BLaER1 treated with 17β-estradiol and CSF1 and Interleukin-3, amounts not matched to agents 10 nM and 100 nM (cell line): ENCODE results near the gene MOCS3.

ENCODE experiments used
- H3K27ac ChIP-seq, 11 experiments: shearing (Covaris generic); formaldehyde crosslinking; 2 replicates each; pipeline ENCODE4 v1.8.1; 2022
- H3K27me3 ChIP-seq, 11 experiments: shearing (Covaris generic); formaldehyde crosslinking; 2 replicates each; pipeline ENCODE4 v1.8.1; 2022
- H3K36me3 ChIP-seq, 11 experiments: shearing (Covaris generic); formaldehyde crosslinking; 2 replicates each; pipeline ENCODE4 v1.8.1; 2022
- H3K4me1 ChIP-seq, 10 experiments: shearing (Covaris generic); formaldehyde crosslinking; 2 replicates each; pipeline ENCODE4 v1.8.1; 2022
- H3K4me2 ChIP-seq, 11 experiments: shearing (Covaris generic); formaldehyde crosslinking; 2 replicates each; pipeline ENCODE4 v1.8.1; 2022
- H3K4me3 ChIP-seq, 10 experiments: shearing (Covaris generic); formaldehyde crosslinking; 2 replicates each; pipeline ENCODE4 v1.8.1; 2022
- H3K9ac ChIP-seq, 11 experiments: shearing (Covaris generic); formaldehyde crosslinking; 2 replicates each; pipeline ENCODE4 v1.8.1; 2022
- H3K9me3 ChIP-seq, 11 experiments: shearing (Covaris generic); formaldehyde crosslinking; replicated peaks in 1 of 11; 2 replicates each; pipeline ENCODE4 v1.8.1; 2022
- H4K20me1 ChIP-seq, 11 experiments: shearing (Covaris generic); formaldehyde crosslinking; 2 replicates each; pipeline ENCODE4 v1.8.1; 2022
- Cebpa-rat ChIP-seq, 11 experiments: shearing (Covaris generic); IDR thresholded peaks; 2 replicates each; pipeline ENCODE4 v1.8.1; 2022

Gene MOCS3

GRCh38 chr20:50943069-50943468 lies 15.5 kb upstream of the MOCS3 start:
- Histone ChIP-seq H4K20me1 (peaks cover 0 to 51% (median 10%) of the 10 kb centered on the region in 11 experiments; a peak in 10 of 22 replicates), H3K27me3 (no peaks in the 10 kb centered on the region), H3K9ac (no peak overlapping the region), H3K4me3 (no peak overlapping the region), H3K36me3 (peaks cover 96 to 100% (median 97%) of the 10 kb centered on the region in 11 experiments), H3K4me2 (no peak overlapping the region), H3K27ac (no peak overlapping the region), H3K4me1 (no peaks in the 10 kb centered on the region), H3K9me3 (no peaks in the 10 kb centered on the region)
- TF ChIP-seq Cebpa-rat (IDR thresholded peaks at IDR 0.05) = no peak

- H3K27ac ChIP-seq = no peak overlapping the region
- H3K9me3 ChIP-seq = no peaks in the 10 kb centered on the region
- no peaks in the 10 kb centered on the region for H3K4me1 ChIP-seq
- peaks cover 94 to 100% (median 97%) of the 10 kb centered on the region in 11 experiments for H3K36me3 ChIP-seq
- peaks cover 8 to 70% (median 37%) of the 10 kb centered on the region in 11 experiments; a peak in 19 of 22 replicates for H4K20me1 ChIP-seq
- no peak for TF ChIP-seq Cebpa-rat (IDR thresholded peaks at IDR 0.05)
- H3K4me3 ChIP-seq = no peak overlapping the region
- H3K27me3 ChIP-seq = no peaks in the 10 kb centered on the region
- no peak overlapping the region for H3K9ac ChIP-seq
- H3K4me2 ChIP-seq = no peak overlapping the region
Observed at GRCh38 chr20:50948132-50948785, 10.4 kb upstream of the MOCS3 start.

GRCh38 chr20:50953196-50953595 lies 5.4 kb upstream of the MOCS3 start:
- no peak overlapping the region for H3K27ac ChIP-seq
- no peaks in the 10 kb centered on the region for H3K27me3 ChIP-seq
- no peak overlapping the region for H3K9ac ChIP-seq
- H3K4me2 ChIP-seq = no peak overlapping the region
- no peak for TF ChIP-seq Cebpa-rat (IDR thresholded peaks at IDR 0.05)
- H3K4me3 ChIP-seq = no peak overlapping the region
- H3K36me3 ChIP-seq = peaks cover 63 to 86% (median 74%) of the 10 kb centered on the region in 11 experiments
- no peaks in the 10 kb centered on the region for H3K9me3 ChIP-seq
- H3K4me1 ChIP-seq = peaks cover 11 to 28% (median 16%) of the 10 kb centered on the region in 10 experiments
- H4K20me1 ChIP-seq = peaks cover 51 to 98% (median 77%) of the 10 kb centered on the region in 11 experiments; a peak in 21 of 22 replicates

- no peak overlapping the region for H3K4me3 ChIP-seq
- no peaks in the 10 kb centered on the region for H3K9me3 ChIP-seq
- no peak overlapping the region for H3K4me2 ChIP-seq
- H3K36me3 ChIP-seq = peaks cover 57 to 79% (median 68%) of the 10 kb centered on the region in 11 experiments
- peaks cover 50 to 92% (median 78%) of the 10 kb centered on the region in 11 experiments; a peak in 21 of 22 replicates for H4K20me1 ChIP-seq
- H3K9ac ChIP-seq = 0 out of 22 replicates have a peak overlapping the region, but pooled peaks of 1 of the 11 experiments have one; percentile 42
- peaks cover 11 to 28% (median 16%) of the 10 kb centered on the region in 10 experiments for H3K4me1 ChIP-seq
- TF ChIP-seq Cebpa-rat (IDR thresholded peaks at IDR 0.05) = no peak
- H3K27ac ChIP-seq = no peak overlapping the region
- no peaks in the 10 kb centered on the region for H3K27me3 ChIP-seq
Observed at GRCh38 chr20:50953821-50954220, 4.8 kb upstream of the MOCS3 start.

- Histone ChIP-seq H3K27ac (peak overlapping the region; percentile 96 to 99 (median 97); a peak in 21 of 22 replicates), H4K20me1 (peaks cover 46 to 76% (median 58%) of the 10 kb centered on the region in 11 experiments; a peak in 21 of 22 replicates), H3K27me3 (no peaks in the 10 kb centered on the region), H3K9ac (peak overlapping the region; percentile 93 to 99 (median 97)), H3K4me2 (peak overlapping the region; percentile 77 to 99 (median 96)), H3K4me1 (peaks cover 31 to 56% (median 38%) of the 10 kb centered on the region in 10 experiments), H3K4me3 (peak overlapping the region; percentile 79 to 98 (median 91)), H3K9me3 (no peaks in the 10 kb centered on the region; a peak in 1 of 22 replicates), H3K36me3 (peaks cover 31 to 62% (median 42%) of the 10 kb centered on the region in 11 experiments)
- no peak for TF ChIP-seq Cebpa-rat (IDR thresholded peaks at IDR 0.05)
Observed at GRCh38 chr20:50957276-50957675, 1.3 kb upstream of the MOCS3 start.

GRCh38 chr20:50957798-50958614 lies 612 bp upstream of the MOCS3 start, which contains the start of gene DPM1:
Gene DPM1, minus strand, starts transcription at chr20:50958532. Its CDS starts 9 bp downstream, at chr20:50958523.
- H3K4me1 ChIP-seq = peaks cover 31 to 56% (median 38%) of the 10 kb centered on the region in 10 experiments
- peak within 1 kb of the TSS; percentile 96 to 99 (median 97) for H3K27ac ChIP-seq
- 0 out of 22 replicates have a peak, but pooled peaks of 1 of the 11 experiments have one; percentile 2 for TF ChIP-seq Cebpa-rat (IDR thresholded peaks at IDR 0.05)
- H4K20me1 ChIP-seq = peaks cover 46 to 72% (median 58%) of the 10 kb centered on the region in 11 experiments; a peak in 21 of 22 replicates
- peak within 1 kb of the TSS; percentile 79 to 98 (median 91) for H3K4me3 ChIP-seq
- no peaks in the 10 kb centered on the region for H3K27me3 ChIP-seq
- peaks cover 27 to 56% (median 37%) of the 10 kb centered on the region in 11 experiments for H3K36me3 ChIP-seq
- H3K9me3 ChIP-seq = no peaks in the 10 kb centered on the region; a peak in 1 of 22 replicates
- peak within 1 kb of the TSS; percentile 93 to 99 (median 97) for H3K9ac ChIP-seq
- peak within 1 kb of the TSS; percentile 90 to 99 (median 97) for H3K4me2 ChIP-seq

- peak overlapping the region; percentile 90 to 99 (median 97) for H3K4me2 ChIP-seq
- H3K9ac ChIP-seq = peak overlapping the region; percentile 93 to 99 (median 97)
- H3K36me3 ChIP-seq = peaks cover 12 to 40% (median 21%) of the 10 kb centered on the region in 11 experiments; a peak in 20 of 22 replicates
- H4K20me1 ChIP-seq = peaks cover 34 to 56% (median 42%) of the 10 kb centered on the region in 11 experiments; a peak in 21 of 22 replicates
- H3K4me3 ChIP-seq = peak overlapping the region; percentile 79 to 98 (median 91)
- H3K27me3 ChIP-seq = no peaks in the 10 kb centered on the region
- H3K9me3 ChIP-seq = no peaks in the 10 kb centered on the region; a peak in 1 of 22 replicates
- no peak for TF ChIP-seq Cebpa-rat (IDR thresholded peaks at IDR 0.05)
- H3K27ac ChIP-seq = peak overlapping the region; percentile 96 to 99 (median 97); a peak in 20 of 22 replicates
- H3K4me1 ChIP-seq = peaks cover 31 to 55% (median 38%) of the 10 kb centered on the region in 10 experiments
Observed at GRCh38 chr20:50959543-50960126, 1.0 kb downstream of the MOCS3 start.

- Histone ChIP-seq H3K9me3 (no peaks in the 10 kb centered on the region), H3K4me2 (peak overlapping the region in 2 of 11 experiments; percentile 1 to 12; a peak in 2 of 22 replicates), H3K4me1 (peaks cover 0 to 6% (median 0%) of the 10 kb centered on the region in 10 experiments; a peak in 2 of 20 replicates), H3K9ac (no peak overlapping the region), H3K4me3 (no peak overlapping the region), H4K20me1 (0 out of 22 replicates have a peak, but pooled peaks cover 0 to 4% (median 0%) of the 10 kb centered on the region in 11 experiments), H3K27ac (no peak overlapping the region), H3K27me3 (no peaks in the 10 kb centered on the region), H3K36me3 (no peaks in the 10 kb centered on the region; a peak in 1 of 22 replicates)
- TF ChIP-seq Cebpa-rat (IDR thresholded peaks at IDR 0.05) = no peak
Observed at GRCh38 chr20:50967586-50967985, 9.0 kb downstream of the MOCS3 start.
